ENCODE data around the gene MAD1L1. TPM values are rescaled to one million over a fixed set of nuclear protein-coding genes. Genes with fewer than 3 reads are reported as not detected.
A peak's percentile ranks its signal among the peaks of the same experiment; 100 is the strongest.

Gene MAD1L1
- total RNA-seq, 1 donor from 2014 or later, result 48.4 TPM

- intact Hi-C loops (cut with DNase I), result no loop called here
- Histone ChIP-seq H3K4me1 (peaks cover 14% of the 10 kb centered on the region), H3K27me3 (no peaks in the 10 kb centered on the region), H3K9me3 (no peaks in the 10 kb centered on the region), H3K4me3 (no peak overlapping the region), H3K36me3 (no peaks in the 10 kb centered on the region), H3K27ac (peak overlapping the region; percentile 51)
- DNase-seq (peak; percentile 75), ATAC-seq (peak; percentile 96)
- no peak for TF ChIP-seq CTCF (IDR thresholded peaks at IDR 0.05)
Measured at GRCh38 chr7:2157473-2158279, 75.1 kb downstream of the MAD1L1 start.

- H3K4me1 ChIP-seq, result peaks cover 14% of the 10 kb centered on the region
- no peak for TF ChIP-seq CTCF (IDR thresholded peaks at IDR 0.05)
- H3K9me3 ChIP-seq, result no peaks in the 10 kb centered on the region
- DNase-seq (no peak), ATAC-seq (no peak)
- intact Hi-C loops (cut with DNase I), result no loop called here
- peak overlapping the region; percentile 47 for H3K27ac ChIP-seq
- no peaks in the 10 kb centered on the region for H3K36me3 ChIP-seq
- no peak overlapping the region for H3K4me3 ChIP-seq
- H3K27me3 ChIP-seq, result no peaks in the 10 kb centered on the region
Measured at GRCh38 chr7:2156756-2157472, 75.8 kb downstream of the MAD1L1 start.

GRCh38 chr7:2154831-2155230 is 77.9 kb downstream of the MAD1L1 start:
- H3K27ac ChIP-seq, result no peak overlapping the region
- DNase-seq (no peak), ATAC-seq (no peak)
- no peaks in the 10 kb centered on the region for H3K36me3 ChIP-seq
- no peaks in the 10 kb centered on the region for H3K9me3 ChIP-seq
- peaks cover 14% of the 10 kb centered on the region for H3K4me1 ChIP-seq
- intact Hi-C loops (cut with DNase I), result no loop called here
- no peak for TF ChIP-seq CTCF (IDR thresholded peaks at IDR 0.05)
- no peaks in the 10 kb centered on the region for H3K27me3 ChIP-seq
- no peak overlapping the region for H3K4me3 ChIP-seq

GRCh38 chr7:2154121-2154520 is 78.6 kb downstream of the MAD1L1 start:
- Histone ChIP-seq H3K27ac (no peak overlapping the region), H3K9me3 (no peaks in the 10 kb centered on the region), H3K36me3 (no peaks in the 10 kb centered on the region), H3K4me3 (no peak overlapping the region), H3K4me1 (peaks cover 14% of the 10 kb centered on the region), H3K27me3 (no peaks in the 10 kb centered on the region)
- ATAC-seq, result no peak
- intact Hi-C loops (cut with DNase I), result no loop called here
- no peak for TF ChIP-seq CTCF (IDR thresholded peaks at IDR 0.05)
- DNase-seq, result no peak

DNA sequence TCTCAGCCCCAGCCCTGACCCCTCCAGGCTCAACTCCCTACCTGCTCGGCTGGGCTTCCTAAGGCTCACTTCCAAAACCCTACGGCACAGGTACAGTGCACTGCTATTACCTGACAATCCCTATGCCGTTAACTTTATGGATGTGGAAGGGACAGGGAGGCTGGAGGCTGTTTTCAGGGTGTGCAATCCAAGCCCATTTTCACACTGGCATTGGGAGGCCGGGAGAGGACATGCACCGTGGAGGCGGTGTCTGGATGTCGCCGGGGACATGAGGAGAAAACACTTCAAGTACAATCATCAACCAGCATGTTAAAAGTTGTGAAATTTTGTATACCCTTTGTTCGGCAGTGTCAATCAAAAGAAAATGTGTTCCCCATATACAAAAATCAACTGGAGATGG is 80.1 kb downstream of the MAD1L1 start:
- intact Hi-C loops (cut with DNase I), result no loop called here
- Histone ChIP-seq H3K4me1 (peaks cover 6% of the 10 kb centered on the region), H3K27ac (no peak overlapping the region), H3K27me3 (no peaks in the 10 kb centered on the region), H3K36me3 (no peaks in the 10 kb centered on the region), H3K4me3 (no peak overlapping the region), H3K9me3 (no peaks in the 10 kb centered on the region)
- DNase-seq (no peak), ATAC-seq (no peak)
- TF ChIP-seq CTCF (IDR thresholded peaks at IDR 0.05), result no peak

Measured in upper lobe of right lung (tissue), 1 donor.